ENCODE data around the gene POLG2. TPM values are rescaled to one million over a fixed set of nuclear protein-coding genes. Genes with fewer than 3 reads are reported as not detected.

Gene POLG2
- total RNA-seq, 2 experiments from 2014 or later: 36.6 to 37.5 TPM

DNA sequence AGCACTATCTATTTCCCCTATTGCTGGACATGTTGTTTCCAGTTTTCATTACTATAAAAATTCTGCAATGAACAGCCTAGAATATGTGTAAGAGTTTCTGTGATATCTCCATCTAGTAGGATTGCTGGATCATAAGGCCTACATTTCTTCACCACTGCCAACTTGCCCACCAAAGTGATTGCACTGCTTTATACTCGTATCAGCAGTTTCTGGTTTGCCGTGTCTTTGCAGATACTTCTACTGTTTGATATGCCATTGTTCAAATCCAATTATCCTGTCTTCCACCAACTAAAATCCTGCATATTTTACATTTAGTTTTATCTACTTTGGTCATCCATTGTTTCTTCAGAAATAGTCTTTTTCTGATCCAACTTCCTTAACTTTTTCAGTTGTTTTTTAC, 31.1 kb upstream of the POLG2 start:
- Mint-ChIP-seq H3K4me1 (no peaks in the 10 kb centered on the region), H3K4me3 (no peak overlapping the region), H3K27ac (no peak overlapping the region), H3K27me3 (no peaks in the 10 kb centered on the region), H3K9me3 (no peaks in the 10 kb centered on the region), H3K36me3 (ENCODE audit: low read depth) (peaks cover 63% of the 10 kb centered on the region)
- ChIA-PET CTCF (interaction anchor here (0.9 to 1.6 kb wide), 2 partner anchors 10 to 21 kb away, joined by 3 to 4 read pairs; no protein-coding TSS in a partner anchor), POLR2A (interaction anchor here (0.6 kb wide), 1 partner anchor 610 kb away, joined by 3 read pairs; no protein-coding TSS in a partner anchor)
- no peak for DNase-seq

DNA sequence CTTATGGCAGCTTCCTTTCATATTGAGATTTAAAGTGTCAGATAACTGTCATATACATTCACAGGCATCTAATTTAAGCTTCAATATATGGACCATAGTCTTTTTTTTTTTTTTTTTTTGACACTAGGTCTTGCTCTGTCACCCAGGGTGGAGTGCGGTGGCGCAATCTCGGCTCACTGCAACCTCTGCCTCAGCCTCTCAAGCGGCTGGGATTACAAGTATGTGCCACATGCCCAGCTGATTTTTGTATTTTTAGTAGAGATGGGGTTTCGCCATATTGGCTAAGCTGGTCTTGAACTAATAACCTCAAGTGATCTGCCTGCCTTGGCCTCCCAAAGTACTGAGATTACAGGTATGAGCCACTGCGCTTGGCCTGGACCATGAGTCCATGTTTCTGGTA, 23.5 kb upstream of the POLG2 start:
- Mint-ChIP-seq H3K4me1 (peaks cover under 1% of the 10 kb centered on the region), H3K9me3 (no peaks in the 10 kb centered on the region), H3K27ac (no peak overlapping the region), H3K36me3 (ENCODE audit: low read depth) (peaks cover 30% of the 10 kb centered on the region), H3K27me3 (no peaks in the 10 kb centered on the region), H3K4me3 (no peak overlapping the region)
- no peak for DNase-seq
- ChIA-PET CTCF (interaction anchor here (0.7 to 1.1 kb wide), 3 partner anchors 9 to 14 kb away, joined by 3 to 4 read pairs (median 3); partner anchors contain the start of gene CEP95), POLR2A (no interaction called here)

DNA sequence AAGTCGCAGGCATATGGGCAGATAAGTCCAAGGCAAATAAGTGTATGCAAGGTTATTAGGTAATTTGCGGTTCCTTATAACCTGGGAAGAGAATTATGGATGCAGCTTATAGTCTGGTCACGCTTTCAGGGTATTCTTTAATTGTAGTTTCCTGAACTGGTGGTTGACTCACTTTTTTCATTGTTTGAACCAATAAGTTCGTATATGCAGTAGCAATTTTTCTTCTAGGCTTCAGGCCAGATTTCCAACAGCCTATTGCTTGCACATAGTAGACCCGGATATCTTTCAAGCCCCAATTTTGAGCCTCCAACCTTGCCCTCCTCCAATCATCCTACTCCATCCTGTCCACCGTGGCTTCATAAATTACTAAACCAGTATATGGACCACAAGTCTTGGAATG, 22.7 kb upstream of the POLG2 start:
- H3K9me3 Mint-ChIP-seq: no peaks in the 10 kb centered on the region
- ChIA-PET CTCF (interaction anchor here (0.7 to 1.1 kb wide), 3 partner anchors 9 to 14 kb away, joined by 3 to 4 read pairs (median 3); partner anchors contain the start of gene CEP95), POLR2A (no interaction called here)
- peaks cover 34% of the 10 kb centered on the region for H3K36me3 Mint-ChIP-seq (ENCODE audit: low read depth)
- no peak overlapping the region for H3K27ac Mint-ChIP-seq
- H3K4me1 Mint-ChIP-seq: peaks cover 3% of the 10 kb centered on the region
- no peak for DNase-seq
- H3K27me3 Mint-ChIP-seq: no peaks in the 10 kb centered on the region
- H3K4me3 Mint-ChIP-seq: no peak overlapping the region

DNA sequence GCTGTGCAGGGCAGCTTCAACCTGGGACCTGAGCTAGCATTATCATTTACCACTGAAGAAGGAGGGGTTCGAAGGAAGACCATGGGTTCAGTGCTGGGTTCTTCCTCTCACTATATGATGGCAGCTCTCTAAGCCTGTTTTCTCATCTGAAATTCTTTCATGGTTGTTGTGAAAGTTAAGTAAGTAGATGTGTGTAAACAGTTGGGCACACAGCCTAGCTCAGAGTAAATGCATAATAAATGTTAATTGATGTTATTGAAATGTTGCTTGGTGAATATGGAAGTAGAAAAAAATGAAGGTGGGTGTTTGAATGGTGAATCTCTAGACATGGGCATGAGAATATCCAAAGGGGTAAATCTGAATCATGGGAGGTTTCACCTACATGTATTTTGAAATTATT, 19.0 kb upstream of the POLG2 start:
- POLR2A ChIA-PET: interaction anchor here (1.4 kb wide), 1 partner anchor 11 kb away, joined by 3 read pairs; no protein-coding TSS in a partner anchor
- no peak overlapping the region for H3K27ac Mint-ChIP-seq

DNA sequence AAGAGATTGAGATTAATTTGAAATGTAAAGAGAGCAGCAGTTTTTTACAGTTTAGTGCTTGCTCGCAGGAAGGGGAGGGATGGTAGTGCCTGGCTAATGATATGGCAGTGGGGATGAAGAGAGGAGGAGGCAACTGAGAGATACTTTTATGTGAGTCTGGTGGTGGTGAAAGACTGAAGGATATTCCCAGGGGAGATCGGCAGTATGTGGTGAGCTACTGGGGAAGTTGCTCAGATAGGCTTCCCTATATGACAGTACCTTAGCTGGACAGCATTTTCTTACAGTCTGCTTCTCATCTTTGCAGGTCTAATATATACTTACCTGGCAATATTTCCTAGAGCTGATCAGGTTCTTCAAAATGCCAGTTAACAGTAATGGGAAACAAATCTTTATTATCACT, 18.6 kb upstream of the POLG2 start:
- H3K4me1 Mint-ChIP-seq: peaks cover 7% of the 10 kb centered on the region
- peaks cover 46% of the 10 kb centered on the region for H3K36me3 Mint-ChIP-seq (ENCODE audit: low read depth)
- CTCF ChIA-PET: interaction anchor here (1.7 kb wide), 1 partner anchor 8 kb away, joined by 9 read pairs; the partner anchor contains the start of genes CEP95 and DDX5
- no peaks in the 10 kb centered on the region for H3K27me3 Mint-ChIP-seq
- POLR2A ChIA-PET: interaction anchor here (1.4 kb wide), 1 partner anchor 10 kb away, joined by 3 read pairs; no protein-coding TSS in a partner anchor
- H3K4me3 Mint-ChIP-seq: no peak overlapping the region
- no peak overlapping the region for H3K27ac Mint-ChIP-seq
- H3K9me3 Mint-ChIP-seq: no peaks in the 10 kb centered on the region
- DNase-seq: no peak

More for the DNA sequence above, 19.0 kb upstream of the POLG2 start:
- Mint-ChIP-seq H3K36me3 (ENCODE audit: low read depth) (peaks cover 43% of the 10 kb centered on the region), H3K4me1 (peaks cover 7% of the 10 kb centered on the region), H3K9me3 (no peaks in the 10 kb centered on the region), H3K27me3 (no peaks in the 10 kb centered on the region), H3K4me3 (no peak overlapping the region)
- DNase-seq: no peak
- CTCF ChIA-PET: interaction anchor here (1.7 kb wide), 1 partner anchor 9 kb away, joined by 9 read pairs; the partner anchor contains the start of genes CEP95 and DDX5

DNA sequence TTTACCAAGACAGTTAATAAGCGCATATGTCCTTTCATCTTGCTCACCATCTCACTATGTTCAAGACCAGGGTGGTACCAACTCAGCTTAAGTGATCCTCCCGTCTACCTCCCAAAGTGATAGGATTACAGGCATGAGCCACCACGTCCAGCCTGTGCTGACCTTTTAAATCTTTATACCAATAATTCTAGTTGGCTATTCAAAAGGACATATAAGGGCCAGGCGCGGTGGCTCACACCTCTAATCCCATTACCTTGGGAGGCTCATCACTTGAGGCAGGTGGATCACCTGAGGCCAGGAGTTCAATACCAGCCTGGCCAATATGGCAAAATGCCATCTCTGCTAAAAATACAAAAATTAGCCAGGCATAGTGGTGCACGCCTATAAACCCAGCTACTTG, 12.3 kb upstream of the POLG2 start:
- H3K4me3 Mint-ChIP-seq: no peak overlapping the region
- no peak for DNase-seq
- H3K4me1 Mint-ChIP-seq: peaks cover 34% of the 10 kb centered on the region
- no peak overlapping the region for H3K27ac Mint-ChIP-seq
- no peaks in the 10 kb centered on the region for H3K27me3 Mint-ChIP-seq
- ChIA-PET CTCF (no interaction called here), POLR2A (no interaction called here)
- peaks cover 50% of the 10 kb centered on the region for H3K36me3 Mint-ChIP-seq (ENCODE audit: low read depth)
- no peaks in the 10 kb centered on the region for H3K9me3 Mint-ChIP-seq

DNA sequence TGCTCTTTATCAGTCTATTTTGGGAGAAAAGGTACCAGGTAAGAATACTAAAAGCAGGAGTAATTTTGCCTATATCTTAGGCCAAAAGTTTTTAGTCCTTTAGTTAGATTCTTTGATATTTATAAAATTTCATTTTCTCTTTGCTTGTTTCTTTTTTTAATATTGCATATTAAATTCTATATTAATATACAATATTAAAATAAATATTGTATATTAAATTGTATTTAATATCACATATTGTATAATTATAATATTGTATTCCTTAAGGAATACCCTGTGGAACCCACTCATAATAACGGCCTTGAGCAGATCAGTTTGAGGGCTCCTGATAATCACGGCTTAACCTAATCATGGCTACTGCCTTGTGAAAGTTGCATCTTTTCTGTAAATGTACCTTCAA, 11.8 kb upstream of the POLG2 start:
- Mint-ChIP-seq H3K36me3 (ENCODE audit: low read depth) (peaks cover 50% of the 10 kb centered on the region), H3K9me3 (no peaks in the 10 kb centered on the region), H3K27ac (no peak overlapping the region), H3K4me1 (peaks cover 37% of the 10 kb centered on the region), H3K4me3 (peak overlapping the region; percentile 95), H3K27me3 (no peaks in the 10 kb centered on the region)
- DNase-seq: no peak
- ChIA-PET CTCF (interaction anchor here (0.6 kb wide), 1 partner anchor 133 kb away, joined by 4 read pairs; no protein-coding TSS in a partner anchor), POLR2A (no interaction called here)

DNA sequence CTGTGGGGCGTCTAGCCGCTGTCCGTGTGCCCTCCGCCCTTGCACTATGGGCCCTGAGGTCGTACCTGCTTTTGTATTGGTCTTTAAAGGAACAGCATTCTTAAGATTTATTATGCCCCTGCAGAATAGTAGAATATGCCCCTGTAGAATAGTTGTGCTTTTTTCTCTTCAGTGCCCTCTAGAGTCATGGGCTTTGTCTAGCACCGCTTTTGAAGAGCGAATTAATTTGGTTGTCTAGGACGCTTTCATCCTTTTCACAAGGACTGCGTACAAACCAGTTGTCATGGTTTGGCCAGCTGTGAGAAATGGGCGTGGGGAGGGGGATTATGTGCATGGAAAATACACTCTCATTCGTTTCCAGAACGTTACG, 10.5 kb upstream of the POLG2 start:
- peak; percentile 64 for DNase-seq
- no peaks in the 10 kb centered on the region for H3K27me3 Mint-ChIP-seq
- ChIA-PET POLR2A (interaction anchor here (1.2 kb wide), 1 partner anchor 11 kb away, joined by 7 read pairs; the partner anchor contains the start of gene POLG2), CTCF (interaction anchor here (0.6 to 3.0 kb wide), 7 partner anchors 8 to 1768 kb away, joined by 3 to 29 read pairs (median 3); no protein-coding TSS in a partner anchor)
- H3K36me3 Mint-ChIP-seq (ENCODE audit: low read depth): peaks cover 57% of the 10 kb centered on the region
- peak overlapping the region; percentile 95 for H3K4me3 Mint-ChIP-seq
- H3K9me3 Mint-ChIP-seq: no peaks in the 10 kb centered on the region
- H3K27ac Mint-ChIP-seq: peak overlapping the region; percentile 100
- H3K4me1 Mint-ChIP-seq: peaks cover 46% of the 10 kb centered on the region

DNA sequence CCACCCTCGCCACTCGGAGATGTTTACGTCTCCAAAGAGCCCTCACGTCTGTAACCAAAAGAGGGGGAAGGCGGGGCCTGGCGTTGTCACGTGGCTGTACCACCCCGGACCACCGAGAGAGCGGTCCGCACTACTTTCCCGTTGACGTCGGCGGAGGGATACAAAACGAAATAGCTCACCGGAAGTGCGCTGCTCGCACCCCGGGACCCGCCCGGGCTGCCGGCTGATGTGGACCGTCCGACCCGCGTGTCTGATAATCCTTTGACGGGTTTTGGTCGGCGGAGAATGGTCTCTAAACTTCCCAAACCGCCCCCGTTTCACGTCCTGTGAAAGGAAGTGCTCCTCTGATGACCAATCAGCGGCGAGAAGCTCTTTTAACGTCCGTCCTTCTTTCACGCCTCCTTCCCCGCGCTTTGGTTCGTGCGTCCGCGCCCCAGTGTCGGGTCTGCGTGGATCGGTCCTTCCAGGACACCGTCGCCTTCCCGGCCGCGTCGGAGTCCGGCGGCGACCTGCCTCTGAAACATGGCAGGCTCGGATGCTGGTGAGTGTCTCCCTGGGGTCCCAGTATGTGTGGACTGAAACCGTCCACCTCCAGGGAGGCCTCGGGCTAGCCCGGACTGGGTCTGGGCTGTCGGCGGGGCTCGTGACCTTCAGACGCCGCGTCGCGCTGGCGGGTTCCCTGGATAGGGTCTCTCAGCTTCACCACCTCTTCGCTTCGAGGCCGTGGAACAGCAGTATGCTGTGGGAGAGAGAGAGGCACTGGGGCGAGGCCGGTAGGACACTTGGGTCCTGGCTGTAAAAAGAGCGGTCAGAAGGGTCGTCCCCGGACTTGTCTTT, 9.9 kb upstream of the POLG2 start, which contains the start of gene CEP95:
Gene CEP95 (plus strand): TSS at position 402 of the 837 bp plus-strand sequence. CDS start 121 bp downstream, at position 523.
- ChIA-PET POLR2A (interaction anchor here (0.6 to 1.2 kb wide), 2 partner anchors 10 to 67 kb away, joined by 5 to 7 read pairs; partner anchors contain the start of gene POLG2), CTCF (interaction anchor here (0.6 to 3.0 kb wide), 7 partner anchors 9 to 1769 kb away, joined by 3 to 29 read pairs (median 6); partner anchors contain the start of gene POLG2)
- Mint-ChIP-seq H3K4me3 (peak within 1 kb of the TSS; percentile 95), H3K4me1 (peaks cover 52% of the 10 kb centered on the region), H3K27me3 (no peaks in the 10 kb centered on the region), H3K9me3 (no peaks in the 10 kb centered on the region), H3K36me3 (ENCODE audit: low read depth) (peaks cover 61% of the 10 kb centered on the region), H3K27ac (peak within 1 kb of the TSS; percentile 100)
- DNase-seq: peak; percentile 95

DNA sequence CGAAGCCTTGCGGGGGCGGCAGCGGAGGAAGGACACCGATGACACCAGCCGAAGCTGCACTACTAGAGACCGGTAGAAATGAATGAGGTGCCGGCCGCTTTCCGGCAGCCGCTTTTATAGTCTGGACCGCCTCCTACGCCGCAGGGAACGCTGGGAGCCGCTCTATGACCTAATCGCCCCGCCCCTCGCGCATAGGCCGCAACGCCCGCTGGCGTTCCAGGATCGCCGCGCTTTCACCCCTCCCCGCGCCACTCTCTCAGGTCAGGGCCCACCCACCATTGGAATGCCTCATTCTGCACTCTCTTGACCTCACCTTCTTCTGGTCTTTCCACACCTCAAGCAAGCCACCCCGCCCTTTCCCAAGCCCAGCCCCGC, 9.3 kb upstream of the POLG2 start, which contains the start of gene DDX5:
Gene DDX5 (minus strand): TSS at position 89 of the 375 bp plus-strand sequence. CDS start 170 bp downstream, outside the sequence.
- peaks cover 61% of the 10 kb centered on the region for H3K36me3 Mint-ChIP-seq (ENCODE audit: low read depth)
- POLR2A ChIA-PET: interaction anchor here (0.6 to 1.2 kb wide), 2 partner anchors 10 to 68 kb away, joined by 5 to 7 read pairs; partner anchors contain the start of gene POLG2

DNA sequence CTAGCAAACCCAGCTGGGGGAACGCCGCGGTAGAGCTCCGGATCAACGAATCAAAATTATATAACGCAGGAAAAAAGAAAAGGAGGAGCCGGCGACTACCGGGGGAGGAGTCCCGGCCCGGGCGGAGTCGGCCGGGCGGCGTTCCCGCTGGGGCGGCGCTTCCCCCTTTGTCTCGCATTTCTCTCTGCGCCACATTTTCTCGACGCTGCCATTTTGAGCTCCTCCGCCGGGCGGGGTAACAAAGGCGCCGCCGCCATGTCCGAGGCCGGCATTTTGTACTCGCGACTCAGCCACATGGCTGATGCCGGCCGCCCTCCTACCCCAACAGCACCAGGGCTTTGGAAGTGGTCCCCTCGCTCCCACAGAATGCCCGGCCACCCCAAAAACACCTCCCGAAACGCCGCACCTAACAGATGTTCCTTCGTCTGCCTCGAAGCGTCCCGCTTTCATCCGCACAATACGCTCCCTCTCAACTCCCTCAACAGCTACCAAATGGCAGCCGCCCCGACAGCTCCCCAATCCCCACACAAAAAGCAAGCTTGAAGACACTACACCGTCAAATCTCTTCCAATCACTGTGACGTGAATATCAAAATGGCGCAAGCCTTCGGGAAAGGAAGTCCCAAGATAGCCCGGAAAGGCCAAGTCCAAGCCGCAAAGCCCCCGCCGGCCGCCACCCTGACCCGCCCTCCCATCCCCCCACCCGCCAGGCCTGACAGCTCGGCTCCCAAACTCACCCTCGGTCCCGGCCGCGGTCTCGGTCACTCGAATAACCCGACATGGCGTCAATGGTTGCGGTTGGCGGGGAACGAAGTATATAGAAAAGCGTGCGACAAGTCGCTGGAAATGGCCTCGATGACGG, 8.7 kb upstream of the POLG2 start:
- ChIA-PET CTCF (interaction anchor here (0.6 to 3.0 kb wide), 7 partner anchors 9 to 495 kb away, joined by 3 to 29 read pairs (median 4); partner anchors contain the start of gene POLG2), POLR2A (interaction anchor here (0.6 to 1.2 kb wide), 7 partner anchors 9 to 226 kb away, joined by 3 to 15 read pairs (median 3); partner anchors contain the start of gene POLG2)
- Mint-ChIP-seq H3K4me3 (peak overlapping the region; percentile 95), H3K27me3 (no peaks in the 10 kb centered on the region), H3K4me1 (peaks cover 60% of the 10 kb centered on the region), H3K27ac (peak overlapping the region; percentile 100), H3K36me3 (ENCODE audit: low read depth) (peaks cover 63% of the 10 kb centered on the region), H3K9me3 (no peaks in the 10 kb centered on the region)
- peak; percentile 91 for DNase-seq

More for the DNA sequence above, 9.3 kb upstream of the POLG2 start, which contains the start of gene DDX5:
- no peaks in the 10 kb centered on the region for H3K27me3 Mint-ChIP-seq
- H3K4me1 Mint-ChIP-seq: peaks cover 57% of the 10 kb centered on the region
- CTCF ChIA-PET: interaction anchor here (0.8 to 3.0 kb wide), 8 partner anchors 9 to 481 kb away, joined by 3 to 29 read pairs (median 4); partner anchors contain the start of gene POLG2
- H3K9me3 Mint-ChIP-seq: no peaks in the 10 kb centered on the region
- peak within 1 kb of the TSS; percentile 100 for H3K27ac Mint-ChIP-seq
- H3K4me3 Mint-ChIP-seq: peak within 1 kb of the TSS; percentile 95
- peak; percentile 98 for DNase-seq

Data from activated CD4-positive, alpha-beta T cell treated with anti-CD3 and anti-CD28 coated beads, Interleukin-2, amount 10 ng/mL, durations not matched to agents 7 days and 5 days (primary cell).